Panc1 (cell line): ENCODE results near the gene SOX30.

Experiments
- CTCF ChIP-seq: fragments of 450-650 bp; IDR thresholded peaks from 2 replicates; pipeline ENCODE4 v1.5.1; 2017; ENCODE audit warnings: mild to moderate bottlenecking
- POLR2AphosphoS5 ChIP-seq: IDR thresholded peaks from 2 replicates; pipeline ENCODE4 v1.6.1; 2012; ENCODE audit warnings: mild to moderate bottlenecking, low read depth, low read length, moderate library complexity
- REST ChIP-seq, 2 experiments: IDR thresholded peaks; 2 replicates each; pipeline ENCODE4 v1.6.1; 2011 to 2012; ENCODE audit warnings: low read depth in 2 of 2, control low read depth in 1 of 2, low read length in 1 of 2, mild to moderate bottlenecking in 1 of 2, moderate library complexity in 1 of 2; ENCODE audit not compliant: insufficient read depth in 1 of 2
- TCF7L2 ChIP-seq: IDR thresholded peaks from 2 replicates; pipeline ENCODE4 v1.6.1; 2011; ENCODE audit warnings: mild to moderate bottlenecking, low read depth, low read length, inconsistent platforms

- TF ChIP-seq CTCF (no peak), REST (IDR thresholded peaks at IDR 0.05; ENCODE audit: insufficient read depth in 1 of 2, low read depth in 2 of 2, low read length in 1 of 2) (no peak), TCF7L2 (no peak), POLR2AphosphoS5 (no peak)
Observed at GRCh38 chr5:157626831-157627230, 25.4 kb downstream of the SOX30 start.
